ENCODE data around the gene TRAM2.

DNA sequence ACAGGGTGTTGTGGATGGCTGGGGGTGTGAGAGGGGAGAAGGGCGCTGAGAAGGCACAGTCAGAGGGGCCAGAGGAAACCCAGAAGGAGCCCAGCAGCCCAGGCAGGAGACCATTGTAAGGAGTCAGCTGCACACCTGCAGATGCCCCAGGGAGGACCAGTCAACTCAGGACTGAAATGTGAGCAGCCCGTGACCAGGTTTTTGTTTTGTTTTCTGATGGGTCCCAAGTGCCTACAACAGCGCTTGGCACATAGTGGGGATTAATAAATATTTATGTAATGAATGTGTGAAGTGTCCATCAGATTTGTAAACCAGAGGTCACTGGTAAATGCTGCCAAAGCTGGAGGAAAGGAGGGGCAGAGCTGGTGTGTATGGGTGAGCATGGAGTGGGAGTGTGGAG, 30.2 kb downstream of the TRAM2 start:
- TF ChIP-seq, protein P1, sequence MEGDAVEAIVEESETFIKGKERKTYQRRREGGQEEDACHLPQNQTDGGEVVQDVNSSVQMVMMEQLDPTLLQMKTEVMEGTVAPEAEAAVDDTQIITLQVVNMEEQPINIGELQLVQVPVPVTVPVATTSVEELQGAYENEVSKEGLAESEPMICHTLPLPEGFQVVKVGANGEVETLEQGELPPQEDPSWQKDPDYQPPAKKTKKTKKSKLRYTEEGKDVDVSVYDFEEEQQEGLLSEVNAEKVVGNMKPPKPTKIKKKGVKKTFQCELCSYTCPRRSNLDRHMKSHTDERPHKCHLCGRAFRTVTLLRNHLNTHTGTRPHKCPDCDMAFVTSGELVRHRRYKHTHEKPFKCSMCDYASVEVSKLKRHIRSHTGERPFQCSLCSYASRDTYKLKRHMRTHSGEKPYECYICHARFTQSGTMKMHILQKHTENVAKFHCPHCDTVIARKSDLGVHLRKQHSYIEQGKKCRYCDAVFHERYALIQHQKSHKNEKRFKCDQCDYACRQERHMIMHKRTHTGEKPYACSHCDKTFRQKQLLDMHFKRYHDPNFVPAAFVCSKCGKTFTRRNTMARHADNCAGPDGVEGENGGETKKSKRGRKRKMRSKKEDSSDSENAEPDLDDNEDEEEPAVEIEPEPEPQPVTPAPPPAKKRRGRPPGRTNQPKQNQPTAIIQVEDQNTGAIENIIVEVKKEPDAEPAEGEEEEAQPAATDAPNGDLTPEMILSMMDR (IDR thresholded peaks at IDR 0.05): no peak
- no peak for TF ChIP-seq POLR2A (IDR thresholded peaks at IDR 0.05)

Measured in testis (tissue), 2 donors.